HG02970 (cell line): ENCODE measurements around the gene MYL3.

Experiments used
- ATAC-seq: cut with Tn5 transposase; IDR thresholded peaks from one replicate; pipeline ENCODE4 v1.9.1; 2021; ENCODE audit warnings: mild to moderate bottlenecking, moderate library complexity, moderate number of reproducible peaks; ENCODE audit not compliant: unreplicated experiment, low FRiP score

The MYL3 gene

GRCh38 chr3:46866720-46867549, 3.7 kb upstream of the MYL3 start:
- ATAC-seq = no peak

GRCh38 chr3:46866032-46866595, 2.9 kb upstream of the MYL3 start:
- no peak for ATAC-seq

- ATAC-seq = no peak
These were observed 2.3 kb upstream of the MYL3 start for GRCh38 chr3:46865546-46865945.

- no peak for ATAC-seq
These were observed 1.8 kb upstream of the MYL3 start for GRCh38 chr3:46865031-46865507.

- no peak for ATAC-seq
These were observed 1.0 kb upstream of the MYL3 start for GRCh38 chr3:46864061-46864881.

- ATAC-seq = no peak
These were observed 747 bp downstream of the MYL3 start for GRCh38 chr3:46862369-46863025.

GRCh38 chr3:46861605-46862368, 1.5 kb downstream of the MYL3 start:
- ATAC-seq = no peak

- ATAC-seq = no peak
These were observed 2.2 kb downstream of the MYL3 start for GRCh38 chr3:46860810-46861604.

GRCh38 chr3:46860017-46860809, 3.0 kb downstream of the MYL3 start:
- ATAC-seq = no peak

- no peak for ATAC-seq
These were observed 4.1 kb downstream of the MYL3 start for GRCh38 chr3:46859001-46859710.

- no peak for ATAC-seq
These were observed 4.8 kb downstream of the MYL3 start for GRCh38 chr3:46858456-46858855.

- ATAC-seq = no peak
These were observed 5.5 kb downstream of the MYL3 start for GRCh38 chr3:46857485-46858341.

GRCh38 chr3:46856576-46857471, 6.4 kb downstream of the MYL3 start:
- ATAC-seq = no peak

GRCh38 chr3:46854555-46854991, 8.7 kb downstream of the MYL3 start:
- no peak for ATAC-seq

- ATAC-seq = no peak
These were observed 9.5 kb downstream of the MYL3 start for GRCh38 chr3:46853441-46854415.
